Keratinocyte (primary cell): Measurements from ENCODE around the gene SENP1. TPM values are rescaled to one million over a fixed set of nuclear protein-coding genes. Genes with fewer than 3 reads are reported as not detected.

Experiments used
- DNase-seq: peaks from one replicate; pipeline ENCODE4 v3.0.0-alpha.2; 2011; ENCODE audit warnings: low read depth, missing footprints, low spot score
- FAIRE-seq: peaks from 2 replicates; lab custom pipeline; 2011; peaks lifted over from hg19 to GRCh38; lab: Jason Lieb, UNC
- H2AFZ ChIP-seq: 2 replicates; pipeline ENCODE4 v1.6.0; 2012; ENCODE audit warnings: low read length, control low read depth, inconsistent platforms; ENCODE audit not compliant: control insufficient read depth
- H3K27ac ChIP-seq: 2 replicates; pipeline ENCODE4 v1.5.1; 2011; ENCODE audit warnings: low read length; ENCODE audit not compliant: control insufficient read depth, insufficient read depth
- H3K27me3 ChIP-seq: 3 replicates; pipeline ENCODE4 v1.6.0; 2011; ENCODE audit warnings: low read length; ENCODE audit not compliant: control insufficient read depth, insufficient read depth; ENCODE audit errors: extremely low read depth
- H3K36me3 ChIP-seq, 2 experiments: 2 replicates in 1 of 2; 3 replicates in 1 of 2; pipeline ENCODE4 v1.5.1; 2011; ENCODE audit warnings: low read length in 2 of 2, mild to moderate bottlenecking in 1 of 2; ENCODE audit not compliant: control insufficient read depth in 2 of 2, insufficient read depth in 2 of 2; ENCODE audit errors: extremely low read depth in 1 of 2
- H3K4me1 ChIP-seq: 3 replicates; pipeline ENCODE4 v1.5.1; 2011; ENCODE audit warnings: low read length; ENCODE audit not compliant: control insufficient read depth, insufficient read depth; ENCODE audit errors: extremely low read depth
- H3K4me2 ChIP-seq: 3 replicates; pipeline ENCODE4 v1.6.0; 2011; ENCODE audit warnings: low read depth, low read length; ENCODE audit not compliant: control insufficient read depth, insufficient read depth; ENCODE audit errors: extremely low read depth
- H3K4me3 ChIP-seq, 3 experiments: fragments of 200-600 bp in 1 of 3; sonication (generic) in 1 of 3; 2 replicates in 2 of 3; 3 replicates in 1 of 3; pipeline ENCODE4 v1.5.1; 2011 to 2016; ENCODE audit warnings: low read length in 3 of 3, mild to moderate bottlenecking in 3 of 3, control low read depth in 2 of 3, inconsistent platforms in 1 of 3, low read depth in 1 of 3, mixed read lengths in 1 of 3, mixed run types in 1 of 3, moderate library complexity in 1 of 3; ENCODE audit not compliant: control insufficient read depth in 2 of 3, insufficient read depth in 2 of 3; ENCODE audit errors: extremely low read depth in 1 of 3
- H3K79me2 ChIP-seq: 2 replicates; pipeline ENCODE4 v1.6.0; 2012; ENCODE audit warnings: low read length; ENCODE audit not compliant: control insufficient read depth, insufficient read depth
- H3K9ac ChIP-seq: 3 replicates; pipeline ENCODE4 v1.6.0; 2011; ENCODE audit warnings: low read length; ENCODE audit not compliant: control insufficient read depth, insufficient read depth; ENCODE audit errors: extremely low read depth
- H3K9me1 ChIP-seq: 3 replicates; pipeline ENCODE4 v1.6.0; 2011; ENCODE audit warnings: low read length; ENCODE audit not compliant: control insufficient read depth, insufficient read depth; ENCODE audit errors: extremely low read depth
- H3K9me3 ChIP-seq: 2 replicates; pipeline ENCODE4 v1.5.1; 2012; ENCODE audit warnings: low read depth, low read length; ENCODE audit not compliant: control insufficient read depth
- H4K20me1 ChIP-seq: 3 replicates; pipeline ENCODE4 v1.6.0; 2011; ENCODE audit warnings: low read length; ENCODE audit not compliant: control insufficient read depth, insufficient read depth; ENCODE audit errors: extremely low read depth
- EZH2 ChIP-seq: IDR thresholded peaks from one replicate; pipeline ENCODE4 v1.6.1; 2012; ENCODE audit warnings: inconsistent platforms, mild to moderate bottlenecking, low read length, moderate library complexity
- dilution Hi-C: fragments of 300-500 bp; cut with MboI; formaldehyde crosslinking; loops from one replicate; pipeline ENCODE4 v1.7.0; 2020; ENCODE audit warnings: low sequenced_read_pairs; ENCODE audit not compliant: extremely low pct_ligation_motif_present
- polyA plus RNA-seq, 5 experiments: library from polyadenylated mRNA; depleted of rRNA in 3 of 5; stranded (reverse) in 3 of 5; stranded (forward) in 1 of 5; unstranded in 1 of 5; fragments of >200 nt; gene quantifications; 1 replicate in 1 of 5; 2 replicates in 3 of 5; 3 replicates in 1 of 5; pipeline versions ENCODE4 v1.2.1 to v1.2.3, GENCODE V29; 2011 to 2012; ENCODE audit warnings: missing spikeins in 2 of 5, low read depth in 1 of 5, low replicate concordance in 1 of 5
- TF ChIP-seq, protein P1 (sequence below), 3 experiments: IDR thresholded peaks in 1 of 3; conservative IDR thresholded peaks in 1 of 3; optimal IDR thresholded peaks in 1 of 3; 2 replicates in 2 of 3; 3 replicates in 1 of 3; pipeline versions ENCODE3 to v1.5.1; 2011; ENCODE audit warnings: low read length in 3 of 3, mild to moderate bottlenecking in 3 of 3, moderate library complexity in 2 of 3, control low read depth in 1 of 3, inconsistent platforms in 1 of 3; ENCODE audit not compliant: insufficient read depth in 2 of 3; ENCODE audit errors: extremely low read depth in 1 of 3

SENP1 gene
- polyA plus RNA-seq, 1 donor (not counting 4 experiments of a cell fraction or from before 2014, with no cell fraction given), result 15.4 TPM

DNA sequence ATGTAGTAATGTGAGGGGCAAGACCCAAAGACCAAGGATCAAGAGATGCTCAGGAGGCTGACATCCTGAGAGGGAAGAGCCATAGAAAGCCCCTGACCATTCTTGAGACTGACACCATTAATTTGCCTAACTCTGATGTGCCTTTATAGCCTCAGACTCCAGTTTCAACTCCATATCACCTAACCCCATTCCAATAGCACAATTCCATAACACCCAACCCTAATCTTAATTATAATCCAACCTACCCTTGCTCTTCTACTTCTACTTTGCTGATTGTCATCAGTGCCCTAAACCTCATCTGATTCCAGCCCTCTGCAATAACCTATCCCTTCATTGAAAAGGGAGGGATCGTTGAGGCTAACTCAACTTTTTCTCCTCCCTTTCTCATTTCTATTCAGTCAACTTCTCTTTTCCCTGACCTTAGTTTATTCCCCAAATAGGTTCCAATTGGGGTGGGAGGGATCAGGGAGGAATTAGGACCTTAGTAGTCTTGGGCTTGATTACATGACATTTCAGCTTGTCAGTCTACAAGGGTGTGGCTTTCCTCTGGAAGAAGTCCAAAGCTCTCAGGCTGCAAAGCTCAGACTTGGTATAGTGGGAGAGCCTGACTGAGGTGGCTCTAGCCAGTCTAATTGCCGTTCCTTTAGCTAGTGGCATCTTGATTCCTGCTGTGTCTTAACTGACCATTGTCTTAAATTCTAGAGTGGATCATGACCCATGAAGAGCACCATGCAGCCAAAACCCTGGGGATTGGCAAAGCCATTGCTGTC lies 16.4 kb upstream of the SENP1 start:
- no peak overlapping the region for H3K4me2 ChIP-seq
- H3K9ac ChIP-seq, result no peak overlapping the region
- peaks cover 14% of the 10 kb centered on the region for H3K4me1 ChIP-seq
- no peak for FAIRE-seq
- DNase-seq, result no peak
- H3K79me2 ChIP-seq, result peaks cover 6% of the 10 kb centered on the region
- H3K36me3 ChIP-seq, result peaks cover 5 to 9% of the 10 kb centered on the region in 2 experiments
- no peaks in the 10 kb centered on the region for H3K27me3 ChIP-seq
- H3K9me1 ChIP-seq, result peaks cover 3% of the 10 kb centered on the region
- no peaks in the 10 kb centered on the region for H4K20me1 ChIP-seq
- H2AFZ ChIP-seq, result no peak overlapping the region
- H3K27ac ChIP-seq, result no peak overlapping the region
- TF ChIP-seq, protein P1, sequence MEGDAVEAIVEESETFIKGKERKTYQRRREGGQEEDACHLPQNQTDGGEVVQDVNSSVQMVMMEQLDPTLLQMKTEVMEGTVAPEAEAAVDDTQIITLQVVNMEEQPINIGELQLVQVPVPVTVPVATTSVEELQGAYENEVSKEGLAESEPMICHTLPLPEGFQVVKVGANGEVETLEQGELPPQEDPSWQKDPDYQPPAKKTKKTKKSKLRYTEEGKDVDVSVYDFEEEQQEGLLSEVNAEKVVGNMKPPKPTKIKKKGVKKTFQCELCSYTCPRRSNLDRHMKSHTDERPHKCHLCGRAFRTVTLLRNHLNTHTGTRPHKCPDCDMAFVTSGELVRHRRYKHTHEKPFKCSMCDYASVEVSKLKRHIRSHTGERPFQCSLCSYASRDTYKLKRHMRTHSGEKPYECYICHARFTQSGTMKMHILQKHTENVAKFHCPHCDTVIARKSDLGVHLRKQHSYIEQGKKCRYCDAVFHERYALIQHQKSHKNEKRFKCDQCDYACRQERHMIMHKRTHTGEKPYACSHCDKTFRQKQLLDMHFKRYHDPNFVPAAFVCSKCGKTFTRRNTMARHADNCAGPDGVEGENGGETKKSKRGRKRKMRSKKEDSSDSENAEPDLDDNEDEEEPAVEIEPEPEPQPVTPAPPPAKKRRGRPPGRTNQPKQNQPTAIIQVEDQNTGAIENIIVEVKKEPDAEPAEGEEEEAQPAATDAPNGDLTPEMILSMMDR (optimal IDR thresholded peaks at IDR 0.05 in 1 of 3, IDR thresholded peaks at IDR 0.05 in 1 of 3, conservative IDR thresholded peaks at IDR 0.05 in 1 of 3; ENCODE audit: extremely low read depth in 1 of 3, insufficient read depth in 2 of 3, low read length in 3 of 3), result no peak
- TF ChIP-seq EZH2, result no peak
- dilution Hi-C loops, result no loop called here
- no peak overlapping the region for H3K4me3 ChIP-seq
- H3K9me3 ChIP-seq, result no peaks in the 10 kb centered on the region

DNA sequence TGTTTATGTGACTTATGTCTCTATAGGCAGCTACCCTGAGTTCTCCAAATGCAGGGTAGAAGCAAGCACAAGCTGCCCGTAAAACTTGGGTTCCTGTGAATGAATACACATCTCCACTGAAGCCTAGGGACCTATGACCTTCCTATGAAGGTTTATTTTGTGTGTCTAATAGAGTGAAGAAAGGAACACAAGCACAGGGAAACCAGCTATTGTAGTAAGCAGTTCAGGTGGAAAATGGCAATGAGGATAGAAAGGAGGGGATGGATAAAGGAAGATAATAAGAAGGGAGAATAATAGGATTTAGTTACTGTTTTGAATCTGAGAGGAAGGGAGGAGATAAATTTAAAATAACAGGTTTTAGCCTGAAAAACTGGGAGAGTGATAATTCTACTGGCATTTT lies 15.6 kb upstream of the SENP1 start:
- Histone ChIP-seq H3K9me1 (no peaks in the 10 kb centered on the region), H3K9ac (no peak overlapping the region), H3K4me1 (peaks cover 14% of the 10 kb centered on the region), H3K27me3 (no peaks in the 10 kb centered on the region), H3K9me3 (no peaks in the 10 kb centered on the region), H2AFZ (no peak overlapping the region), H3K27ac (no peak overlapping the region), H3K4me3 (no peak overlapping the region), H3K79me2 (peaks cover 6% of the 10 kb centered on the region), H3K36me3 (peaks cover 1 to 5% of the 10 kb centered on the region in 2 experiments), H3K4me2 (no peak overlapping the region), H4K20me1 (no peaks in the 10 kb centered on the region)
- DNase-seq, result no peak
- FAIRE-seq, result no peak
- dilution Hi-C loops, result no loop called here
- TF ChIP-seq, protein P1 (optimal IDR thresholded peaks at IDR 0.05 in 1 of 3, IDR thresholded peaks at IDR 0.05 in 1 of 3, conservative IDR thresholded peaks at IDR 0.05 in 1 of 3; ENCODE audit: extremely low read depth in 1 of 3, insufficient read depth in 2 of 3, low read length in 3 of 3), result no peak
- no peak for TF ChIP-seq EZH2
